ENCODE results near the gene NCKIPSD. TPM values are rescaled to one million over a fixed set of nuclear protein-coding genes. Genes with fewer than 3 reads are reported as not detected.
"Not testable (repeated sequence)": the region's sequence is repeated elsewhere in the genome, so short reads cannot be mapped to it uniquely, and the experiment has no call there.

NCKIPSD gene
- total RNA-seq, 5 donors from 2014 or later (not counting 1 experiment from before 2014, with no cell fraction given), result 17.4 to 23.4 (median 20.4) TPM

GRCh38 chr3:48725185-48725855 lies 39.6 kb upstream of the NCKIPSD start:
- H3K27me3 ChIP-seq (replicated peaks in 1 of 2; ENCODE audit: control insufficient read depth in 2 of 2, extremely low read depth in 1 of 2, insufficient read depth in 2 of 2, low read length in 1 of 2); H3K27ac Mint-ChIP-seq; H3K4me1 Mint-ChIP-seq; DNase-seq; POLR2A ChIA-PET; H3K9me3 ChIP-seq; H3K4me3 Mint-ChIP-seq; H3K4me1 ChIP-seq (ENCODE audit: control insufficient read depth in 1 of 2, extremely low read depth in 1 of 2, insufficient read depth in 2 of 2, low read length in 2 of 2); ATAC-seq (replicated peaks in 1 of 4); H3K27ac ChIP-seq (ENCODE audit: low read length); H3K4me3 ChIP-seq (ENCODE audit: control insufficient read depth in 1 of 2, extremely low read depth in 1 of 2, low read length in 1 of 2); H3K9me3 Mint-ChIP-seq; CTCF ChIA-PET; H3K27me3 Mint-ChIP-seq; H3K36me3 Mint-ChIP-seq; H3K36me3 ChIP-seq (ENCODE audit: control insufficient read depth in 2 of 2, extremely low read depth in 1 of 2, insufficient read depth in 1 of 2, low read length in 1 of 2): not testable (repeated sequence)
- 82% methylated on average over 3 of the region's 8 CpGs for WGBS (ENCODE audit: insufficient coverage)

DNA sequence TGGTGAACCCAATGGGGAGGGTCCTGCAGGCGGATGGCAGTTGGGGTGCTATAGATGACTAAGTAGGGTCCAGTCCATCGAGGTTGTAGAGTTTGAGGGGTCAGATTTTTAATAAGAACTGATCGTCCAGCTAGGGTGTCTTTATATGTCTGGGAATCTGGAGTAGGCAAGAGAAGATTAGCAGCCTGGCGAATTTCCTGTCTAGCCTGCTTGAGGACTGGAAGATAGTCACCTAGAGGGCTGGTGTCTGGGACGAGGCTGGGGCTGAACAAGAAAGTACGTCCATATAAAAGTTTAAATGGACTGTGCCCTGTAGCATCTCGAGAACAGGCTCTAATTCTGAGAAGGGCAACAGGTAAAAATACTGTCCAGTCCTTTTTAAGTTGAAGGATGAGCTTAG lies 38.0 kb upstream of the NCKIPSD start:
- Mint-ChIP-seq H3K4me3 (no peak overlapping the region), H3K27ac (no peak overlapping the region), H3K27me3 (no peaks in the 10 kb centered on the region), H3K36me3 (no peaks in the 10 kb centered on the region), H3K9me3 (no peaks in the 10 kb centered on the region), H3K4me1 (no peaks in the 10 kb centered on the region)
- Histone ChIP-seq H3K27ac (ENCODE audit: low read length) (no peak overlapping the region), H3K9me3 (no peaks in the 10 kb centered on the region), H3K4me1 (ENCODE audit: control insufficient read depth in 1 of 2, extremely low read depth in 1 of 2, insufficient read depth in 2 of 2, low read length in 2 of 2) (no peaks in the 10 kb centered on the region), H3K36me3 (ENCODE audit: control insufficient read depth in 2 of 2, extremely low read depth in 1 of 2, insufficient read depth in 1 of 2, low read length in 1 of 2) (no peaks in the 10 kb centered on the region), H3K27me3 (replicated peaks in 1 of 2; ENCODE audit: control insufficient read depth in 2 of 2, extremely low read depth in 1 of 2, insufficient read depth in 2 of 2, low read length in 1 of 2) (no peaks in the 10 kb centered on the region), H3K4me3 (ENCODE audit: control insufficient read depth in 1 of 2, extremely low read depth in 1 of 2, low read length in 1 of 2) (no peak overlapping the region)
- no peak for DNase-seq
- 81% methylated on average over 6 of the region's 7 CpGs for WGBS (ENCODE audit: insufficient coverage)
- CTCF ChIA-PET, result no interaction called here
- ATAC-seq (replicated peaks in 1 of 4), result no peak
- POLR2A ChIA-PET, result interaction anchor here in 1 of 2 donors (0.6 kb wide), 1 partner anchor 1025 kb away, joined by 5 read pairs; no protein-coding TSS in a partner anchor

DNA sequence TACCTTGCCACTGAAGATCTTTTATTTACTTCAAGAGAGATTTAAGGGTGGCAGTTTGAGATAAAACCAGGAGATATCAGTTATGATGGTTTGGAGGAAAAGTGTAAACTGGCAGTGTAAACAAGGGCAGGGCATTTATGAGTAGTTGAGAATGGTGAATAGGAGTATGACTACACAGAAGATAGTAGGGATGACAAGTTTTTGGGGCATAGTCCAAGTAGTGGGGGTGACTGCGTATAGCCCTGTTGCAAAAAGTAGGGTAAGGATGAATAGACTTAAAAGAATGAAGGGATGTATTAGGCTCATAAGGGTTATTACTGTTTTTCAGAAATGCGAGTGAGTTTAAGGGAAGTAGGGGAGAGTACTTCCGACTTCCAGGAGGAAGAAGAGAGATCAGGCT lies 37.6 kb upstream of the NCKIPSD start:
- not testable (repeated sequence) for H3K4me3 Mint-ChIP-seq
- WGBS (ENCODE audit: insufficient coverage), result 94% methylated on average over 3 of the region's 3 CpGs

GRCh38 chr3:48716982-48717746 lies 31.4 kb upstream of the NCKIPSD start, which contains the start of gene IP6K2:
Gene IP6K2 (minus strand): TSS chr3:48717221. CDS start chr3:48695291, 21,930 bp downstream.
- H3K36me3 ChIP-seq (ENCODE audit: control insufficient read depth in 2 of 2, extremely low read depth in 1 of 2, insufficient read depth in 1 of 2, low read length in 1 of 2), result peaks cover 0 to 5% of the 10 kb centered on the region in 2 donors
- peaks cover 9 to 37% of the 10 kb centered on the region in 2 experiments for H3K4me1 ChIP-seq (ENCODE audit: control insufficient read depth in 1 of 2, extremely low read depth in 1 of 2, insufficient read depth in 2 of 2, low read length in 2 of 2)
- ATAC-seq (replicated peaks in 1 of 4) (peak; percentile 99), DNase-seq (peak; percentile 96 to 99 (median 98))
- POLR2A ChIA-PET, result interaction anchor here (0.6 to 0.7 kb wide), 4 partner anchors 30 to 697 kb away, joined by 3 to 5 read pairs (median 3); no protein-coding TSS in a partner anchor
- WGBS (ENCODE audit: insufficient coverage), result under 1% methylated on average over 36 of the region's 38 CpGs
- no peaks in the 10 kb centered on the region for H3K27me3 ChIP-seq (replicated peaks in 1 of 2; ENCODE audit: control insufficient read depth in 2 of 2, extremely low read depth in 1 of 2, insufficient read depth in 2 of 2, low read length in 1 of 2)
- Mint-ChIP-seq H3K4me1 (peaks cover 44 to 48% (median 44%) of the 10 kb centered on the region in 3 donors), H3K4me3 (peak within 1 kb of the TSS; percentile 93 to 99 (median 98)), H3K27ac (peak within 1 kb of the TSS; percentile 83 to 95), H3K36me3 (no peaks in the 10 kb centered on the region), H3K27me3 (no peaks in the 10 kb centered on the region), H3K9me3 (no peaks in the 10 kb centered on the region)
- CTCF ChIA-PET, result interaction anchor here (0.6 to 1.4 kb wide), 5 partner anchors 31 to 753 kb away, joined by 3 to 5 read pairs (median 3); partner anchors contain the start of gene DAG1 (in 1 of the 2)
- peak within 1 kb of the TSS; percentile 72 for H3K27ac ChIP-seq (ENCODE audit: low read length)
- H3K9me3 ChIP-seq, result no peaks in the 10 kb centered on the region
- H3K4me3 ChIP-seq (ENCODE audit: control insufficient read depth in 1 of 2, extremely low read depth in 1 of 2, low read length in 1 of 2), result peak within 1 kb of the TSS; percentile 87 to 100

More for the DNA sequence above, 37.6 kb upstream of the NCKIPSD start:
- H3K9me3 ChIP-seq; H3K4me1 ChIP-seq (ENCODE audit: control insufficient read depth in 1 of 2, extremely low read depth in 1 of 2, insufficient read depth in 2 of 2, low read length in 2 of 2); H3K27me3 ChIP-seq (replicated peaks in 1 of 2; ENCODE audit: control insufficient read depth in 2 of 2, extremely low read depth in 1 of 2, insufficient read depth in 2 of 2, low read length in 1 of 2); H3K27me3 Mint-ChIP-seq; CTCF ChIA-PET; H3K27ac Mint-ChIP-seq; POLR2A ChIA-PET; H3K27ac ChIP-seq (ENCODE audit: low read length); H3K4me3 ChIP-seq (ENCODE audit: control insufficient read depth in 1 of 2, extremely low read depth in 1 of 2, low read length in 1 of 2); H3K4me1 Mint-ChIP-seq; H3K36me3 Mint-ChIP-seq; ATAC-seq (replicated peaks in 1 of 4); DNase-seq; H3K9me3 Mint-ChIP-seq; H3K36me3 ChIP-seq (ENCODE audit: control insufficient read depth in 2 of 2, extremely low read depth in 1 of 2, insufficient read depth in 1 of 2, low read length in 1 of 2): not testable (repeated sequence)

DNA sequence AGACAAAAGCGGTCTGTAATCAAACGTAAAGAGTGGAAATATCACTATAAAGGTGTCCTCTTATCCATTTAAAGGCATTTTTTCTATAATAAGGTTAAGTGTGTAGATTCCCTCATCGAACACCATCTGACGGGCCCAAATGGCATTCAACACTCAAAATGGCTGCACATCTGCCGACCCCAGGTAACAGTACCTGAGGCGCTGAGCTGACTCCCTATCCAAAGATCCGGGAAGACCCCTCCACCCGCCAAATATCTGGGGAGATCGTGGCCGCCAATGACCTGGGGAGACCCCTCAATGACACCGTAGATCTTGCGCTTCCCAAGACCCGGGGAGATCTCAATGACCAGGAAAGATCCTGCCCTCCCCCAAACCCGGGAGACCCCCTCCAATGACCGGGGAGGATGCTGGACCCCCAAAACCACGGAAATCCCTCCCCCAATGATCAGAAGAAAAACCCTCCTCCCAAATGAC lies 30.8 kb upstream of the NCKIPSD start:
- peak overlapping the region; percentile 72 for H3K27ac ChIP-seq (ENCODE audit: low read length)
- Mint-ChIP-seq H3K4me3 (peak overlapping the region; percentile 93 to 99 (median 98)), H3K9me3 (no peaks in the 10 kb centered on the region), H3K27me3 (no peaks in the 10 kb centered on the region), H3K36me3 (peaks cover 4% of the 10 kb centered on the region), H3K4me1 (peaks cover 48 to 52% (median 48%) of the 10 kb centered on the region in 3 donors), H3K27ac (peak overlapping the region; percentile 83 to 95)
- no peaks in the 10 kb centered on the region for H3K27me3 ChIP-seq (replicated peaks in 1 of 2; ENCODE audit: control insufficient read depth in 2 of 2, extremely low read depth in 1 of 2, insufficient read depth in 2 of 2, low read length in 1 of 2)
- POLR2A ChIA-PET, result interaction anchor here in 1 of 2 donors (0.7 kb wide), 2 partner anchors 617 to 697 kb away, joined by 3 to 5 read pairs; no protein-coding TSS in a partner anchor
- H3K9me3 ChIP-seq, result no peaks in the 10 kb centered on the region
- DNase-seq (peak in 20 of 35 experiments; percentile 6 to 52 (median 18)), ATAC-seq (replicated peaks in 1 of 4) (peak in 3 of 4 experiments; percentile 9 to 11 (median 11))
- peak overlapping the region; percentile 87 to 100 for H3K4me3 ChIP-seq (ENCODE audit: control insufficient read depth in 1 of 2, extremely low read depth in 1 of 2, low read length in 1 of 2)
- CTCF ChIA-PET, result interaction anchor here (0.6 to 1.4 kb wide), 7 partner anchors 30 to 754 kb away, joined by 3 to 8 read pairs (median 3); partner anchors contain the start of gene DAG1 (in 1 of the 2)
- WGBS (ENCODE audit: insufficient coverage), result 0% methylated on average over 5 of the region's 16 CpGs
- H3K36me3 ChIP-seq (ENCODE audit: control insufficient read depth in 2 of 2, extremely low read depth in 1 of 2, insufficient read depth in 1 of 2, low read length in 1 of 2), result peaks cover 0 to 9% of the 10 kb centered on the region in 2 donors
- peaks cover 9 to 41% of the 10 kb centered on the region in 2 experiments for H3K4me1 ChIP-seq (ENCODE audit: control insufficient read depth in 1 of 2, extremely low read depth in 1 of 2, insufficient read depth in 2 of 2, low read length in 2 of 2)

DNA sequence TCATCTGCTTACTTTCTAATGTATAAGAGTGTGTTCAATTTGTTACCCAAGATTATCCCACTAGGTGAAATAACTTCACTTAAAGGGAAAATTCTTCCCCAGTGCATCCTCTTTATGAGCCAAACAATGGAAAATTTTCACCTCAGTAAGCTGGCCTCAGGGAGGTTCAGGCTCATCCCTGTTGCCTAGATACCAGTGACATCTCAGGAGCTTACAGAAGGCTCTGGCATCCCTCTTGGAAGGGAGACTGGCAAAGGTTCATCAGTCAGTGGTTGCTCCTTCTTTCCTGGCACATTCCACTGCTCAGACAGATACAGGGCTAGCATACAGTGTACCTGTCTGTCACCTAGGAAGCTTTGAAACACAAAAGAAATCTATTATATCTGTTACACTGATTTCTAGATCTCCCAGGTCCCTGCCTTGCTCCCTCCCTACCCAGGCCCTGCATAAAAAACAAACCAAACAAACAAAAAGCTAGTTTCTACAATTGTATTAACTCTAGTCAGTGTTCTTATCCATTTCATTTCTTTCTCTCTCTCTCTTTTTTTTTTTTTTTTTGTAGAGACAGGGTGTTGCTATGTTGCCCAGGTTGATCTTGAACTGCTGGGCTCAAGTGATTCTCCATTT lies 29.6 kb upstream of the NCKIPSD start:
- Mint-ChIP-seq H3K27ac (no peak overlapping the region), H3K4me1 (peaks cover 59 to 64% (median 60%) of the 10 kb centered on the region in 3 donors), H3K36me3 (peaks cover 4% of the 10 kb centered on the region), H3K27me3 (no peaks in the 10 kb centered on the region), H3K4me3 (peak overlapping the region; percentile 93 to 99 (median 98)), H3K9me3 (no peaks in the 10 kb centered on the region)
- ATAC-seq (replicated peaks in 1 of 4) (no peak), DNase-seq (no peak)
- Histone ChIP-seq H3K4me1 (ENCODE audit: control insufficient read depth in 1 of 2, extremely low read depth in 1 of 2, insufficient read depth in 2 of 2, low read length in 2 of 2) (peaks cover 11 to 41% of the 10 kb centered on the region in 2 experiments), H3K4me3 (ENCODE audit: control insufficient read depth in 1 of 2, extremely low read depth in 1 of 2, low read length in 1 of 2) (no peak overlapping the region), H3K36me3 (ENCODE audit: control insufficient read depth in 2 of 2, extremely low read depth in 1 of 2, insufficient read depth in 1 of 2, low read length in 1 of 2) (peaks cover 0 to 20% of the 10 kb centered on the region in 2 donors), H3K9me3 (no peaks in the 10 kb centered on the region), H3K27ac (ENCODE audit: low read length) (no peak overlapping the region), H3K27me3 (replicated peaks in 1 of 2; ENCODE audit: control insufficient read depth in 2 of 2, extremely low read depth in 1 of 2, insufficient read depth in 2 of 2, low read length in 1 of 2) (no peaks in the 10 kb centered on the region)
- POLR2A ChIA-PET, result interaction anchor here in 1 of 2 donors (0.6 kb wide), 2 partner anchors 240 to 319 kb away, joined by 3 to 6 read pairs; no protein-coding TSS in a partner anchor
- CTCF ChIA-PET, result interaction anchor here (0.6 to 1.4 kb wide), 5 partner anchors 27 to 714 kb away, joined by 3 to 4 read pairs (median 4); partner anchors contain the start of gene NICN1 (in 1 of the 2)

Measured in T-cell (primary cell).